HPDE6-E6E7 (cell line): ENCODE results near the gene LIFR.

Experiments used
- DNase-seq: peaks from one replicate; pipeline ENCODE4 v3.0.0; 2011; ENCODE audit warnings: missing footprints; ENCODE audit errors: extremely low spot score

LIFR gene

DNA sequence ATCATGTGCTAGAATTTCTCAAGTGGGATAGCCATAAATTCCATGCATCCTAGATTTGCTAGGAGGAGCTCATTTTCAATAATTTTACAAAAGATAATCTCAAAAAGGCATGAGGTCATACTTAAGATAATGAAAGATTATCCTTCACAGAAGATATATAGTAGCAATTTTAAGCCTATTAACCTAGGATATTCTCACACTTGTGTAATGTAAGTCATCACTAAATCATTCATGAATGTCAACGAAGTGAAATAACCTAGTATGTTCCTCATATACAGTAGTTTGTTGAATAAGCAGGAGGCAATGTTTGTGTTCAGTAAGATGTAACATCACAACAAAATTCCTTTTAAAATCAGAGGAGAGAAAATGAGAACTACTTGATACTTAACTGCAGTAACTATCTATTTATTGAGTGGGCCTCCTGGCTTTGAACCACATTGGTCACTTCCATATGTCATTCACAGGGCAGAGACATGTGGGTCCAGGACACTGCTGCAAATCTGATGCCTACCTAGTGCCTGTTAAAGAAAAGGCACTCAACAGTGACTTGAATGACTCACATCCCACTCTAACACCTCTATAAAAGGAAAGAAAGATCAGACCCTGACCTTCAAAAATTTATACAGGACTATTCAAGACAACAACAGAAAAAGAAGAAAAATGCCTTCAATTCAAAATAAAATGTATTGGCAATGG is 8.2 kb downstream of the LIFR start:
- DNase-seq: no peak

DNA sequence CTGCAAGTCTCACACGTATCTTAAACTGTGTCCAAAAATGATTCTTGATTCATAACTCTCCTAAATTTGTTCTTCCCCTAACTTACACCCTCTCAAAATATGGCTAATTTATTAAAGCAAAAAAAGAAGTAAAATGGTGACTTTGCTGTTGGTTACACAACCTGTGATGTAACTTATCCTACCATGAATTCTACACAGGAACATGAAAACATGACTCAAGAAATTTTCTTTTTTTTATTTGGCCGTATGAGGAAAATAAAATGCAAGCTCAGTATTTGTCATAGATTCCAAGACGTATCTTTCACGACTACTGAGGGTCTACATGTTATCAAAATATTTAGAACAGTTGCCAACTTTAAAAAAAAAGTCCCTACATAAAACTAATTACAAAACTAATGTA is 9.2 kb downstream of the LIFR start:
- no peak for DNase-seq

DNA sequence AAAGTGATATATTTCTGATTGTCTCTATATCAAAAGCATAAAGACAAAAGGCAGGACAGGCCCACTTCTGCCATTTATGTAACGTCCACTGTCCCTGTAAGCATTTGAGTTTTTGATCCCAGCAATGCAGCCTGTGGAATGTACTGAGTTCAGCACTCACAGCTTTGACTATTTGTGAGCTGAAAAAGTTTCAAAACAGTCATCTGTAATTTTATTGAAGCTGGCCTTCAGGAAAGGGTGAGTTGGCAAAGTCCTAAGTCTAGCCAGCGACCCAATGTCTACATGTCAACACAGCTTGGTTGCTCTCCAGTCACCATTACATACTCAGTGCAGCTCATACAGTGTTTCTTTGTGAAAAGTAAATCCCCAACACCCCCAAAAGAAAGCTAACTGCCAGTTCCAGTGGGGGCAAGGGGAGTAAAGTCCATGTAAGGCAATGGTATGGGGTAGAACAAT is 9.7 kb downstream of the LIFR start:
- no peak for DNase-seq

DNA sequence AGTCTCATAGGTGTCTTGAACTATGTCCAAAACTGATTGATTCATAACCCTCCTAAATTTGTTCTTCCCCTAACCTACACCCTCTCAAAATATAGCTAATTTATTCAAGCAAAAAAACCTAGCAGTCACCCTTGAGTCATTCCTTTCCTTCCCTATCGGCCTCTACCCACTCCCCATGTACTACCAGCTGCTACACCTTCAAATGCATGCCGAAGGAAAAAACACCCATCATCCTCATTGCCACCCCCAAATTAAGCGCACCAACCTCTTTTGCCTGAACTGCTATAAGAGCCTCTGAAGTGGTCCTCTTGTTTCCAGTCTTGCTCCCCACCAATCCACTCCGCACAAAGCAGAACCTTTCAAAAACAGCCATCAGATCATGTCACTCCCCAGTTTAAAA is 12.6 kb downstream of the LIFR start:
- no peak for DNase-seq

DNA sequence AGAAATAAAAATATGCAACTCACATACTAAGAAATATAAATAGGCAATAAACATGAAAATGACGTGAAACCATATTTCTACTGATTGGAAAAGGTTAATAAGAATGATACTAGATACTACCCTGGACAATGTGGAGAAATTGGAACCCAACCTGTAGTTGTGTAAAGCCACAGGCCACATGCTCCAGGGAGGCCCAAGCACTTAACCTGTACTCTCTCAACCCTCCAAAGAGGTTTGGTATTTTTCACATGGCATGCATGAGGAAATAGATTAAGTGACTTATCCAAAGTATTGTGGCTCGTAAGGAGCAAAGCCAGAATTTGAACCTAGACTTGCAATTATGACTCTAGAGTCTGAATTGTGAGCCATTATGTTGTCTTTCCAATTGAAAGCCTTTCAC is 13.4 kb downstream of the LIFR start:
- DNase-seq: no peak

DNA sequence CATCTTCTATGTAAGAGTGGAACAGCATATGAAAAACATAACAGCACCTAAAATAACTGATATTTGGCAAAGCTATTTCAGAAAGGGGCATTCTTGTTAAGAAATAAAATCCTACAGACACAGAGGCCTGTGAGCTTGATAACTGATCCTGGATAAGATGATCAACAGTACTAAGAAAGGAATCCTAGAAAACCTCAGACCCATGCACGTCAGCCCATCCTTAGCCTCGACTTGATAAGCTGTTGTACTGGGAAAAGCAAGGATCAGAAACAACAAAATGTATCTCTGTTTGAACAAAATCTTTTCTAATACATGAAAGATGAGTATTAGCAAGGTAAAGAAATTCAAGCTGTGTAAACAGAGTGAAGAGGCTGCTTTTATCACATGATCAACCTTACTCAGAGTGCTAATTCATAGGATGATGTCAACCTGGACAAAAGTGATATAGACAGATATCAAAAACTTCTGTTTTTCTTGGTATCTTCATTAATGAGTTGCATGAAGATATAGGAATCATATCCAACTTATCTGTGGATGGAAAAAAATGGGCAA is 15.2 kb downstream of the LIFR start:
- DNase-seq: no peak

DNA sequence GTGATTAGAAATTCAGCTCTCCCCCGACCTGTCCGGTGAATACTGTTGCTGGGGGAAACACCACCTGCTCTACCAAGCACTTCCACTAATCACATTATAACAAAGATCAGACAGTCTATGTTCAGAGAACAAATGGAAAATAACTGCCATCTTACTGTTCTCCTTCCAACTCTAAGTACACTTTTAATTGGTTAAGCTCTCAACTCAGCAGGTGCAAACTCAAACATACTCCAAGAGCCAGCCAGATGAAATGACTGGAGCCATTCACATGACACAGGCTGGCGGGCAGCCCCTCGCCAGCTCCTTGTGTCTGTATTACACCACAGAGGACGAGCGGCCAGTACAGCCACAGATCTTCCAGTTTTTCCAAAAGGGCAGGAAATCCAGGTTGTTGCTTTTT is 16.1 kb downstream of the LIFR start:
- DNase-seq: no peak

DNA sequence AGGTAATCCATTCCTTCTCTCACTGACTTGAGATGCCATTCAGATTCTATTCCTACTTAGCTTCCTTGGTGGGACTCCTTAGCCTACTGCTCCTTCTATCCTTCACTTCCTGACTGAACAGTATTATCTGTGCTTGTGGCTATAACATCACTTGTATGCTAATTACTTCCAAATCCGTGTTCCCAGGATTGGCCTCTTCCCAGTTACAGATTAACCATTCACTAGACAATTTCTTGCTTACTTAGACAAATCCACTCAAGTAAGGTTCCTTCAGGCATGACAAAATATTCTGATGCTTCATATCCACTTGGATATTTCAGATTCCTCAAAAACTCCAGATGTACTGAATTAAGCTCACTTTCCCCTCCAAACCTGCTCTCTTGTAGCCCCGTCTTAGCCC is 18.3 kb downstream of the LIFR start:
- DNase-seq: no peak

DNA sequence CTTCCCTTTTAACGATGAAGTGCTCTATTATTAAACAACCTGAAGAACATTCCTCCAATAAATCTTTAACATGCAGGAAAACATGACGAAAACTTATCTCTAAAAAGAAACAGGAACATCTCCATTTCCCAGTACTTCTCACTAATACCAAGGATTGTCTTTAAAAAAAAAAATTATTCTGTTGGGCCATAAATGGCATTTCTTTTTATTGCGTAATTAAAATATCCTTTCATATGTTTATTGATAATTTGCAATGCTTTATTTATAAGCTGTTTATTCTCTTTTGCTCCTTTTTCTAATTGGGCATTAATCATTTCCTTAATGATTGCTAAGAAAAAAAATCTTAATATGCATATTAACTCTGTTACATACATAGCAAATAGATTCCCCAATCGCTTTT is 18.9 kb downstream of the LIFR start:
- no peak for DNase-seq

DNA sequence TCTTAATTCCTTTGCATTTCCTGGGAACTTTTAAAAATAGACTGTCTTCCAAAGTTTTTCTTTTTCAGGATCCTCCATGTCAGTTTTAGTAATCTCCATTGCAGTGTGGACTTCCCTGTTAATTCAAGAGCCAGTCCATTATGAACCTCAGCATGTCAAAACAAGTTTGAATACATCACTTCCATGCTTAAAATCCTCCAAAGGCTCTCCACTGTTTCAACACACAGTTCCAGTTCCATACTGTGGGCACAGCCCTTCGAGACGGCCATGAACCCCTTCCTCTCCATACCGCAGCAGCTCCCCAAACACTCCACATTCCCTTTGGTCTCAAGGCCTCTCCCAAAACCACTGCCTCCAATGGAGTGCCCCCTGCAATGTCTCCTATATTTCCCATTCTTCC is 19.5 kb downstream of the LIFR start:
- no peak for DNase-seq

DNA sequence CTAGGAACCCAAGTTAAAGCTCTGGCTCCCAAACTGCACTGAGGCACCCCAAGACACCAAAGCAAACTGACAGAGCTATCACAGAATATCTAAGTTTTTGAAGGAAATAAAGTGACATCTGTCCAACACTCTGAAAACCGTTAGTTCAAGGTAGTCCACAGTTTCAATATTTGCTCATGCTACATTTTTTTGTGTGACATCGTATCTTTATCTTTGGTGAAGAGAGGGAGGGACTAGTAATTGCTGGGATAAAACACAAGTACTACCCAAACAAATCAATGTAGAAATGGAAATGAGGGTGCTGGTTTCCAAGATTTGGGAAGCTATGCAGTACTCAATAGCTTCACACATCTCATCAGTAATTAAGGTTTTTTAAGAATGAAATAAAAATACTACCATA is 20.6 kb downstream of the LIFR start:
- DNase-seq: no peak

DNA sequence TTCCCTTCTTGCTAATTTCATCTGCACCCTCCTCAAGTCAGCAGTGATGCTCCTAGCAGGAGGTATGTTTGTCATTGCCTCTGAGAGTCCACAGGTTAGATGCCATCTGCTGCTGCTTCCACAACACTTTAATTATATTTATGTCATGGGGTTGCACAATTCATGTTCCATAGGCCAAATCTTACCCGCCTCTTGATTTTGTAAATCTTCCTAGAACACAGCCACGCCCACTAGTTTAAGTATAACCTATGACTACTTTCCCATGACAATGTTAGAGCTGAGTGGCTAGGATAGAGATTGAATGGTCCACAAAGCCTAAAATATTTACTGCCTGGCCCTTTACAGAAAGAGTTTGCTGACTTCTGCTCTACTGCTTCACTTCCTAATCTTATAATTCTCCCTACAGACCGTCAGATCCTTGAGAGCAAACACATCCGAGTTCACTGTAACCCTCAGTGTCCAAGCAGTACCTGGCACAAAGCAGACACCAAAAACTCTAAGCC is 21.1 kb downstream of the LIFR start:
- no peak for DNase-seq

DNA sequence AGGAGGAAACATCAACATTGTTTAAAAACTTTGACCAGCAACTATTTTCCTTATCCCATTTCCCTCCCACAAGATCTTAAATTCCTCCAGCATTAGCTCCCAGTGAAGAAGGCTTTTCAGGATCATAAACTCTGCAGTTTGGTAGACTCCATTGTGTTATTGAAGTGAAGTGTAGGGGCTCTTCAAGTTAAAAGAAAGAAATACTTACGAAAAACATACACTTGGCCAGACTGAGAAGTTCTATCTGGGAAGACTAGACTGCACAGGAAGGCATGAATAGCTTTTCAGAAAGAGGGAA is 22.3 kb downstream of the LIFR start:
- no peak for DNase-seq

DNA sequence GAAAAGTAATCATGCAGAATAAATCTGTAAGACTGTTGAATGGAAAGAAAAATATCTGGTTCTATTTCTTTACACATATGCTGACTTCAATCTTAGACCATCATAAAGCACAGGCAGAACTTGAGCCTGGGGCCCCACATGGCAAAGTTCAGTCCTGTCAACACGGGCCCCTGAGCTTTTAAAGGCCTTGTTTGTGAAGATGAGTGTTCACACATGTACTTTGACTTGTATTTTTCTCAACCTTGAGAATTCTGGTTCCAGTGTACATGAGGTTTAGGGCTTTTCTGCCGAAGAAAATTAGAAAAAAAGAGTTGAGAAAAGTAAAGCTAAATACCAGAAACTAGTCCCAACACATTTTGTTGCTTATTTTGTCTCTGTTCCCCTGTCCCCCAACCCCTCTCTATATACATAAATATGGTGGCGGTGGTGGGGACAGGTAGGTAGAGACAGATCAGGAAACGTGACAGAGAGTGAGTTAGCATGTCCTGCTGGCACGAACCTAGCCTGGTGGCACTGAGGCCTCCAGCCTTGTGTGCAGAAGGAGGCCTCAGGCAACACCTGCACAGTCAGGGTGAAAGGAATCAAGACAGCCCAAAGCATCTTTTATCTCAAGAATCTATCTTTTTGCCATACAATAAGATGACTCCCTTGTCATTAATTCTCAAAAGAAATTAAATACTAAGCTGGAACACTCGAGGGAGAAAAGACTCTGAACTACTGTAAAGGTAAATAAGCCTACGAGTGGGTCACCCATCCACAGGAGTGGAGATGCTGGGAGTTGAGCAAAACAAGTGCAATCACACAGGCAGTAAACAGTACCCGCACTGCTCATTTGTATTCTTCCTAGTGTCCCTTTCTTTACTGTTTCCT is 22.9 kb downstream of the LIFR start:
- no peak for DNase-seq

DNA sequence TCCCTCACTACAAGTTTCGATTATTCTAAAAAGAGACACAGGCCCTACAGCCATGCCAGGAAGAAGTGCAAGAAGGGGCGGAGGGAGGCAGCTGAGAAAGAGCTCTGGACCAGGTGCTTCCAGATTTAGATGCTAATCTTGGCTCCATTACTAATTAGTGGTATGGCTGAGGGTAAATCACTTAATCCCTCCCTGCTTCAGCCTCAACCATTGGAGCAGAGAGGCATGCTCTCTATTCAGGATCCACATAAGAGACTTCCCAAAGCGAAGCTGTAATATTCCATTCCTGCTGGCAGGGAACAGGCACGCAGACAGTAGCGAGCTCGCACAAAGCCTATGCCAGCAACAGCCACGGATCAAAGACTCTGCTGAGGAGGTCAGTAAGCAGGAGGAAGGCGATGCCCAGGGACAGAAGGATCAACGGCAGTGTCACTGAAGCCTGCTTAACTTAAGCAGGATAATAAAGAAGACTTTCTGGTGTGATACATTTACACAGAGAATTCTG is 24.2 kb downstream of the LIFR start:
- no peak for DNase-seq

DNA sequence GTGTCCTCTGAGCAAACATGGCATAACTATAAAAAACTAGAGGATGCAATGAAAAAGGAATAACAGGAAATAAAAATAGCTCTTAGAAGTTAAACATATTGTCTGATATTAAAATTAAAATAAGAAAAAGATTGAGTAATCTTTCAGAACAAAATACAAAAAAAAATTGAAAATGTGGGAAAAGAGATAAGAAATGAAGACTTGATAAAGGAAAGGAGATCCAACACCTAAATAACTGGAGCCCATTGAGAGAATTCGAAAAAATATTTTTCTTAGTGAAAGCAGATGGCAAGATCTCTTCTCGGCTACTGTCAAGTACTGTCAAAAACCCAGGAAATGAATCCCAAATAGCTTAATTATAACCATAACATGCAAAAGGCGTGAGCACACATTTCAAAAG is 24.9 kb downstream of the LIFR start:
- DNase-seq: no peak

DNA sequence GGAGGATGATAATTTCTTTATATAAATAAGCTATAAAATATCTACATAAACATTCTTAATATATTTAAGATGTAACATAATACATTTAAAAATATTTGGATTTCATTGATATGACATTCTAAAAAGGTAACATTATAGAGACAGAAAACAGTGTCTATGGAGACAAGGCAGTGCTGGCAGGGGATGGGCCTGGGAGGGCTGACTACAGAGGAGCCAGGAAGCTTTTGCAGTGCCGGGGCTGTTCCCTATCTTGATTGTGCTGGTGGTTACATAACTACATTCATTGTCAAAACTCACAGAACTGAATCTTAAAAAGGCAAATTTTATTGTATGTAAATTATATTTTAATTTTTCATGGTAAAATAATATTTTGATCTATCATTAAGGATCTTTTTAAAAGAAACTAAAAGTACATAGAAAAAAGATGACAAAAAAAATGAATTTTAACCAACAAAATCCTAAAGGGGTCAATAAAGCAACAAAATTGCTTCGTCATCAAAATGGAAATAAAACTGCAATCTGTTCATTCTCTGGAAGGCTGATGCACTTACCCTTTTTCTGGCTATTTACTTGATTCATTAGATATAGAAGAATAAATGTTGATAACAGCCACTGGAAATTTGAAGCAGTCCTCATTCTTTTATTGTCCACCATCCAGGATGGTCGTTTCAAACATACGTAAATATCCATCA is 26.3 kb downstream of the LIFR start:
- DNase-seq: no peak

DNA sequence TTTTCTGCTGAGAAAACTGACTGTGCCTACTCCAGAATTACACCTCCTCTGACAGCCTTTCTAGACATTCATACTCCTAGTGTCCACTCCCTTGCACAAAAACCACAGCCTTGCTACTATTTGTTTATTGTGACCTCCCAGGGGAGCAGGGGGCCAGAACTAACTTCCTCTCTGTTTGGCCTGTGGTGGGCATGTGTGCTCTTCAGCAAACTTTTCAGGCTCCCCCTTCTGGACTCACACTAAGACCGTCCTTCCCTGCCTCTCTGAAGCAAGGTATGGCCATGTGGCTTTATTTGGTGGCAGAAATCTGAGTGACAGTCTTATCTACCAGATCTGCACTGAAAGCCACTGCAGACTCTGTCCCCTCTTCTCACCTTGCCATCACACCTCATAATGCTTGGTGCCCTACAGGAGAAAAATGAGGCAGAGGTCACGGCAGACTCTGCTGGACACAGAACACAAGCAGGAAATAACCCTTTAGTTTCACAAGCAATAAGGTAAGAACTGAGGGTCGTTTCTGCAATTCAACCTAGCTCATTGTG is 28.2 kb downstream of the LIFR start:
- no peak for DNase-seq

DNA sequence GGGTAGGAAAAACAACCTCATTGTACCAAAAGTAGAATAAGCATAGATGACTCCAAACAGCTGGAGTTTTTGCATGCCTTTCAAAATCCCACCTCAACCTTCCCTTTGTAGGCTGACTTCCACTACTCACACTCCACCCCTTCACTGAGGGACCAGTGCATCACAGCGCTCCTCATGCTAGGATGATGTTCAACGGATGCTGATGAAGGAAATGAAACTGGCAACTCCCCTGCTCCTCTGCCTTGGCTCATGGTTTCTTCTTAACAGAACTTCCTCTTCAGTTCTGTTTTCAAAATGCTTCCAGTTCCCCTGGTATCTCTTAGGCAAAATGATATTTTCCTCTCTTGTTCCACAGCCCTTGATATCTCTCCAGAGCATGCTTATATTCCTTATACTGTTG is 29.0 kb downstream of the LIFR start:
- DNase-seq: no peak

DNA sequence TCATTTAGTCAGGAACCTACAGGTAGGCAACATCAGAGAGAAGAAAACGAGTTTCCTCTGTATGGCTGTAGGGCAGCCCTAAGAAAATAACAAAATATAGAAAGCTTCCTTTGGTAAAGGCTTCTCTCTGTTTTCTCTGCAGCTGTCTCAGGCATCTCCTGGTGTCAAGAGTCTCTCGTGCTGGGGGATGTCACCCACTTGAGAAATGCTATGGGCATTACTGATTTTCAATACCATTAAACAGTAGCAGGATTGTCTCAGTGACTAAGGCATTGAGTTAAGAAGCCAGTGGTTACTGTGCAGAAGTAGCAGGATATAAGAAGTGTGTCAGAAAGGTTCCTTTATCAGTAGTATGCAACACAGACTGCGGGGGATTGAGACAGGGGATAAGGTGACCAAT is 32.4 kb downstream of the LIFR start:
- no peak for DNase-seq

DNA sequence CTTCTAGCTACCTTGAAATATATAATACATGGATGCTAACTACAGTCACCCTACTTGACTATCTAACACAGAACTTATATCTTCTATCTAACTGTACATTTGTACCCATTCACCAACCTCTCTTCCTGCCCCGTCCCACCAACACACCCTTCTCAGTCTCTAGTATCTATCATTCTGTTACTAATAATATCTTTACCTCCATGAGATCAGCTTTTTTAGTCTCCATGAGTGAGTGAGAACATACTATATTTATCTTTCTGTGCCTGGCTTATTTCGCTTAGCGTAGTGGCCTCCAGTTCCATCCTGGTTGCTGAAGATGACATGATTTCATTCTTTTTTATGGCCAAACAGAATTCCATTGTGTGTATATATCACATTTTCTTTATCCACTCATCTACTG is 37.0 kb downstream of the LIFR start:
- no peak for DNase-seq

DNA sequence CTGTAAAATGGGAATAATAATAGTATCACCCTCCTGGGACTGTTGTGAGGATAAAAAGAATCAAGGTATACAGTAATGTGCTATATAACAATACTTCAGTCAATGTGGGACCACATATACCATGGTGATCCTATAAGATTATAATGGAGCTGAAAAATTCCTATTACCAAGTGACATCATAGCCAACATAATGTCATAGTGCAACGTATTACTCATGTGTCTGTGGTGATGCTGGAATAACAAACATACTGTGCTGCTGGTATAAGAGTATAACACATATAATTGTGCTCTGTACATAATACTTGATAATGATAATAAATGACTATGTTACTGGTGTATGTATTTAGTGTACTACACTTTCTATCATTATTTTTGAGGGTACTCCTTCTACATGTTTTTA is 38.1 kb downstream of the LIFR start:
- DNase-seq: no peak
